ENCODE results near the gene ITPR1.

DNA sequence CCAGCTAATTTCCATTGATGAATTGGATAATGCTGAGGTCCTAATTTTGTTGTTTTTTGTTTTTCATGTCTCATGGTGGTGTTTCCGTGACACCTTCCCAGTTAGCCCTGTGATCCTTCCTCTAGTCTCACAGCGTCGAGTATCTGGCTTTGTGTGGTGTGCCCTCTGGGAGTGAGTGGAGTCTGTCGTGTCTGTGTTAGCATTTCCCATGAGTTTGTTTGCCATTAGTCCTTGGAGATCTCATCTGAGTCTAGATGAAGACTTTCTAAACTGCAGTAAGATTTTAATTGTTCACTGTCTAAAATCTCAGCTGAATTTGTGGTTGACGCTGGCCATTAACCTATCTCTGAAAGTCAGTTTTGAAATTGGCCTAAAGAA is 224.2 kb downstream of the ITPR1 start:
- TF ChIP-seq, protein P1, sequence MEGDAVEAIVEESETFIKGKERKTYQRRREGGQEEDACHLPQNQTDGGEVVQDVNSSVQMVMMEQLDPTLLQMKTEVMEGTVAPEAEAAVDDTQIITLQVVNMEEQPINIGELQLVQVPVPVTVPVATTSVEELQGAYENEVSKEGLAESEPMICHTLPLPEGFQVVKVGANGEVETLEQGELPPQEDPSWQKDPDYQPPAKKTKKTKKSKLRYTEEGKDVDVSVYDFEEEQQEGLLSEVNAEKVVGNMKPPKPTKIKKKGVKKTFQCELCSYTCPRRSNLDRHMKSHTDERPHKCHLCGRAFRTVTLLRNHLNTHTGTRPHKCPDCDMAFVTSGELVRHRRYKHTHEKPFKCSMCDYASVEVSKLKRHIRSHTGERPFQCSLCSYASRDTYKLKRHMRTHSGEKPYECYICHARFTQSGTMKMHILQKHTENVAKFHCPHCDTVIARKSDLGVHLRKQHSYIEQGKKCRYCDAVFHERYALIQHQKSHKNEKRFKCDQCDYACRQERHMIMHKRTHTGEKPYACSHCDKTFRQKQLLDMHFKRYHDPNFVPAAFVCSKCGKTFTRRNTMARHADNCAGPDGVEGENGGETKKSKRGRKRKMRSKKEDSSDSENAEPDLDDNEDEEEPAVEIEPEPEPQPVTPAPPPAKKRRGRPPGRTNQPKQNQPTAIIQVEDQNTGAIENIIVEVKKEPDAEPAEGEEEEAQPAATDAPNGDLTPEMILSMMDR (conservative IDR thresholded peaks at IDR 0.05 in 1 of 2, IDR thresholded peaks at IDR 0.05 in 1 of 2; ENCODE audit: extremely low read depth in 1 of 2, insufficient read depth in 1 of 2, low read depth in 1 of 2, low read length in 2 of 2): no peak
- TF ChIP-seq EZH2 (IDR thresholded peaks at IDR 0.05; ENCODE audit: borderline replicate concordance, low read length): no peak
